Measurements from ENCODE around the gene CAMK2A.

The CAMK2A gene

DNA sequence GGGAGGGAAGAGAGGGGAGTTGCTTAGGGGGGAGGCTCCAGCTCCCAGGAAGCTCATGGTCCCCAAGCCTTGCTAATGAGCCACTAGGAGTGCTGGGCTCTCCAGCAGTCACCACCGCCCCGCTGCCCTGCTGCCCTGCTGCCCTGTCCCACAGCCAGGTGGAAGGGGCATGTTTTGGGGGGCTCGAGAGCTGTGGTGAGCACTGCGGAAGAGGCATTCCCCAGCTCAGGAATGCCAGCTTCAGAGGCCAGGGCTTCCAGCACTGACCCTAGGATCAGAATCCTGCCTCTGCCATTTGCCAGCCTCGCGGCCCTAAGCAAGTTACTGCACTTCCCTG, 82.8 kb downstream of the CAMK2A start:
- no peaks in the 10 kb centered on the region for H3K36me3 ChIP-seq (ENCODE audit: insufficient read depth)
- no peaks in the 10 kb centered on the region for H3K27me3 ChIP-seq (ENCODE audit: insufficient read depth, low read depth)
- H3K9ac ChIP-seq, result no peak overlapping the region
- H3K4me2 ChIP-seq, result no peak overlapping the region
- H3K4me1 ChIP-seq (ENCODE audit: low read depth, poor library complexity, severe bottlenecking), result no peaks in the 10 kb centered on the region
- no peak overlapping the region for H3K27ac ChIP-seq
- H2AFZ ChIP-seq (ENCODE audit: low read depth), result no peak overlapping the region
- H3K79me2 ChIP-seq (ENCODE audit: insufficient read depth, low read depth), result no peaks in the 10 kb centered on the region
- TF ChIP-seq, protein P1, sequence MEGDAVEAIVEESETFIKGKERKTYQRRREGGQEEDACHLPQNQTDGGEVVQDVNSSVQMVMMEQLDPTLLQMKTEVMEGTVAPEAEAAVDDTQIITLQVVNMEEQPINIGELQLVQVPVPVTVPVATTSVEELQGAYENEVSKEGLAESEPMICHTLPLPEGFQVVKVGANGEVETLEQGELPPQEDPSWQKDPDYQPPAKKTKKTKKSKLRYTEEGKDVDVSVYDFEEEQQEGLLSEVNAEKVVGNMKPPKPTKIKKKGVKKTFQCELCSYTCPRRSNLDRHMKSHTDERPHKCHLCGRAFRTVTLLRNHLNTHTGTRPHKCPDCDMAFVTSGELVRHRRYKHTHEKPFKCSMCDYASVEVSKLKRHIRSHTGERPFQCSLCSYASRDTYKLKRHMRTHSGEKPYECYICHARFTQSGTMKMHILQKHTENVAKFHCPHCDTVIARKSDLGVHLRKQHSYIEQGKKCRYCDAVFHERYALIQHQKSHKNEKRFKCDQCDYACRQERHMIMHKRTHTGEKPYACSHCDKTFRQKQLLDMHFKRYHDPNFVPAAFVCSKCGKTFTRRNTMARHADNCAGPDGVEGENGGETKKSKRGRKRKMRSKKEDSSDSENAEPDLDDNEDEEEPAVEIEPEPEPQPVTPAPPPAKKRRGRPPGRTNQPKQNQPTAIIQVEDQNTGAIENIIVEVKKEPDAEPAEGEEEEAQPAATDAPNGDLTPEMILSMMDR (conservative IDR thresholded peaks at IDR 0.05; ENCODE audit: low read depth, low read length), result no peak
- H4K20me1 ChIP-seq (ENCODE audit: insufficient read depth), result no peaks in the 10 kb centered on the region
- H3K4me3 ChIP-seq (IDR thresholded peaks at IDR 0.05; ENCODE audit: insufficient read depth, low read depth, low read length), result no peak overlapping the region

DNA sequence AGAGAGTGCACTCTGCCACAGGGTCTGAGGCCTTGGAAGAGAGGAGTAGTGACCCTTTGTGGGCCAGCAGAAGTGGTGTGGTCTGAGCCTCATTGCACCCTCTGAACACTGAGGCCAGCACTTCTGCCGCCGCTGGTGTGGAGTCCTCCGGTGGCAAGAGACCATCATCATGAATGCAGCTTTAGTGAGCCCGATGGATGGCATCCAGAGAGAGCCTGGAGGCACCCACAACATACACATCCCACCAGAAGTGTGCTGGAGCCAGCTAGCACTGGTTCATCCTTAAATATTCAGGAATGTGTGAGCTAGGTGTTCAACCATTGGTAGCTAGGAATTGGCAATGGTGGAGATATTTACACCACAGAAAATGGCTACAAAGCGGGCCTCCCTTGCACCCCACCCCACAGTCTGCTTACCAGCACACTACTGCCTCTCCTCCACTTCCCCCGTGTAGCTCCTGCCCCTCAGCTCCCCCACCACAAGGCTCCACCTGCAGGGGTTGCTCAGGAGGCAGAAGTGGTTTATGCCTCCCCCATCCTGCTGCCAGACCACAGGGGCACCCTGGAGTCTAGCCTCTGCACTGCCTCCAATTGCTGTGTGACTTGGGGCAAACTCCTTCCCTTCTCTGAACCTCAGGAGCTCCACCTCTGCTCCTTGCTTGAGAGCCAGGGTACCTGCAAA, 83.3 kb downstream of the CAMK2A start:
- TF ChIP-seq, protein P1 (conservative IDR thresholded peaks at IDR 0.05; ENCODE audit: low read depth, low read length), result no peak
- no peaks in the 10 kb centered on the region for H3K4me1 ChIP-seq (ENCODE audit: low read depth, poor library complexity, severe bottlenecking)
- no peaks in the 10 kb centered on the region for H4K20me1 ChIP-seq (ENCODE audit: insufficient read depth)

DNA sequence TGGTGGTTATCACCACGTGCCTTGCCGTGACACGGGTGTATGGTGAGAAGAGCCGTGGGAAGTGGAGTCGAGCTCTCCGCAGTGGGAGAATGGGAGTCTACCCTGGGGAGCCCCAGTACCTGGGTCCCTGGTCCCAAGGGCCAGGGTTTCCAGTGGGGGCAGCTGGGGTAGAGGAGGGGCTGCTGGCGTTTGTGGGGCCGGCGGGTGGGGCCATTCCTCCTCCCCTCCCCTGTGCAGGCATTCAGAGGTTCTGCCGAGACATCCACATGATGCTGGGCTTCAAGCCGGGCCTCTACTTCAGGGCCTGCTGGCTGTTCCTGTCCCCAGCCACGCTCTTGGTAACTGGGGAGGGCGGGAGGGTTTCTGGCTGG, 85.0 kb downstream of the CAMK2A start:
- H2AFZ ChIP-seq (ENCODE audit: low read depth), result no peak overlapping the region
- no peak overlapping the region for H3K4me3 ChIP-seq (IDR thresholded peaks at IDR 0.05; ENCODE audit: insufficient read depth, low read depth, low read length)
- H3K4me1 ChIP-seq (ENCODE audit: low read depth, poor library complexity, severe bottlenecking), result no peaks in the 10 kb centered on the region
- H4K20me1 ChIP-seq (ENCODE audit: insufficient read depth), result no peaks in the 10 kb centered on the region
- H3K27me3 ChIP-seq (ENCODE audit: insufficient read depth, low read depth), result no peaks in the 10 kb centered on the region
- no peaks in the 10 kb centered on the region for H3K79me2 ChIP-seq (ENCODE audit: insufficient read depth, low read depth)
- no peaks in the 10 kb centered on the region for H3K36me3 ChIP-seq (ENCODE audit: insufficient read depth)
- TF ChIP-seq, protein P1 (conservative IDR thresholded peaks at IDR 0.05; ENCODE audit: low read depth, low read length), result no peak
- H3K4me2 ChIP-seq, result no peak overlapping the region
- no peak overlapping the region for H3K27ac ChIP-seq
- H3K9ac ChIP-seq, result no peak overlapping the region

More for the DNA sequence above, 83.3 kb downstream of the CAMK2A start:
- Histone ChIP-seq H3K36me3 (ENCODE audit: insufficient read depth) (no peaks in the 10 kb centered on the region), H3K79me2 (ENCODE audit: insufficient read depth, low read depth) (no peaks in the 10 kb centered on the region), H2AFZ (ENCODE audit: low read depth) (no peak overlapping the region), H3K27ac (no peak overlapping the region), H3K4me2 (no peak overlapping the region), H3K9ac (no peak overlapping the region), H3K27me3 (ENCODE audit: insufficient read depth, low read depth) (no peaks in the 10 kb centered on the region), H3K4me3 (IDR thresholded peaks at IDR 0.05; ENCODE audit: insufficient read depth, low read depth, low read length) (no peak overlapping the region)

DNA sequence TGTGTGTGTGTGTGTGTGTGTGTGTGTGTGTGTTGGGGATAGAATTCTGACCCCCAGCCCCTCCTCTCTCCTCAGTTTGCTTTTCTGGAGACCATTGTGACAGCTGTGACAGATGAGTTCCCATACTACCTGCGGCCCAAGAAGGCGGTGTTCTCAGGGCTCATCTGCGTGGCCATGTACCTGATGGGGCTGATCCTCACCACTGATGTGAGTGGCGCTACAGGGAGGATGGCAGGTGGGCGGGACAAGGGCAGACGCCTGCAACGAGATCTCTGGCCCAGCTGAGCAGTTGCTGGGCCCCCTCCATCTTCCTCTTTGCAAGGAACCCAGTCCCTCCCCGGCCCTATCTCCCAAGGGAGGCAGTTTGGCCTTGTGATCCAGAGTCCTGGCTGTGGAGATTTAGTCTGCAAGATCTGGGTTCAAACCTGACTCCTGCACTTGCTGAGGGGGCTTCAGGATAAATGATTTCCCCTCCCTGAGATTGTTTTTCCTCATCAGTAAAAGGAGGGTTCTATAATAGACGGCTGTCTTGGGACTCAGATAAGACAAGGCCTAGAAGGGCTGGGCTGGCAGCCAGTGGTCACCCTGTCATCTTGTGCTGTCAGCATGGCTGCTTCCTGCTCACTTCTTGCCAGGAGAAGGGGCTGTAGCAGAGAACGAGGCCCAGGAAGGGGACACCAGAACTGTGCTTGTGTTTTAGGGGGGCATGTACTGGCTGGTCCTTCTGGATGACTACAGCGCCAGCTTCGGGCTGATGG, 85.6 kb downstream of the CAMK2A start:
- no peak overlapping the region for H3K4me2 ChIP-seq
- no peaks in the 10 kb centered on the region for H3K4me1 ChIP-seq (ENCODE audit: low read depth, poor library complexity, severe bottlenecking)
- no peak overlapping the region for H3K9ac ChIP-seq
- no peak overlapping the region for H2AFZ ChIP-seq (ENCODE audit: low read depth)
- H3K27me3 ChIP-seq (ENCODE audit: insufficient read depth, low read depth), result no peaks in the 10 kb centered on the region
- H3K36me3 ChIP-seq (ENCODE audit: insufficient read depth), result no peaks in the 10 kb centered on the region
- TF ChIP-seq, protein P1 (conservative IDR thresholded peaks at IDR 0.05; ENCODE audit: low read depth, low read length), result no peak
- H3K4me3 ChIP-seq (IDR thresholded peaks at IDR 0.05; ENCODE audit: insufficient read depth, low read depth, low read length), result no peak overlapping the region
- H3K79me2 ChIP-seq (ENCODE audit: insufficient read depth, low read depth), result no peaks in the 10 kb centered on the region
- no peak overlapping the region for H3K27ac ChIP-seq
- no peaks in the 10 kb centered on the region for H4K20me1 ChIP-seq (ENCODE audit: insufficient read depth)
